ENCODE data around the gene GUCY1B1.

Gene GUCY1B1

GRCh38 chr4:155761047-155761446, 2.2 kb downstream of the GUCY1B1 start:
- Histone ChIP-seq H3K36me3 (ENCODE audit: control insufficient read depth, insufficient read depth, low read length) (no peaks in the 10 kb centered on the region), H3K9me3 (ENCODE audit: control insufficient read depth, insufficient read depth, low read length) (no peaks in the 10 kb centered on the region), H3K4me3 (ENCODE audit: low read length) (no peak overlapping the region), H3K4me1 (ENCODE audit: control insufficient read depth, insufficient read depth, low read length) (no peaks in the 10 kb centered on the region), H3K27me3 (ENCODE audit: control insufficient read depth, insufficient read depth, low read length) (peaks cover 3% of the 10 kb centered on the region; the same call in 1 of the 2 replicates), H3K27ac (ENCODE audit: low read length) (no peak overlapping the region)
- WGBS (ENCODE audit: insufficient coverage, insufficient read length): no CpG with 5 or more reads among the region's 3 CpGs
- no peak for DNase-seq (ENCODE audit: low read depth, low spot score)

DNA sequence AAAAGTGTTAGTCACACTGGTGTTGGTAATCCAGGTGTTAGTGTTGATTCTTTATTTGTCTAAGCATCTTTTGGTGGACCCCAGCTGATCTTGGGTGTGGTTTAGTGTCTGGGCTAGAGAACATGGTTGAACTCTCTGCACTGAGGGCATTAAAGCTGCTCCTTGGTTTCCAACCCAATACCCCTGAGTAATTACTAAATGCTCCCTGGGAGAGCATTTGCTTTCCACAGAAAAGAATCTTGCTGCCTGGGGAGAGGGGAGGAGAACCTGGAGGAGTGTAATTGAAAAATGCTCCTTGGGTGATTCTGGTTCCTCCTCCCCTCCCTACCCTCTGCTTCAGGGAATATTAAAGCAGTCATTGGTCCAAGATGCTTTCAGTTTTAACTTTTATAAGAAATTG, 3.1 kb downstream of the GUCY1B1 start:
- no peak for DNase-seq (ENCODE audit: low read depth, low spot score)
- Histone ChIP-seq H3K36me3 (ENCODE audit: control insufficient read depth, insufficient read depth, low read length) (no peaks in the 10 kb centered on the region), H3K27ac (ENCODE audit: low read length) (no peak overlapping the region), H3K4me1 (ENCODE audit: control insufficient read depth, insufficient read depth, low read length) (no peaks in the 10 kb centered on the region), H3K4me3 (ENCODE audit: low read length) (no peak overlapping the region), H3K27me3 (ENCODE audit: control insufficient read depth, insufficient read depth, low read length) (peaks cover 3% of the 10 kb centered on the region; the same call in 1 of the 2 replicates), H3K9me3 (ENCODE audit: control insufficient read depth, insufficient read depth, low read length) (no peaks in the 10 kb centered on the region)

GRCh38 chr4:155762334-155762733, 3.5 kb downstream of the GUCY1B1 start:
- Histone ChIP-seq H3K36me3 (ENCODE audit: control insufficient read depth, insufficient read depth, low read length) (no peaks in the 10 kb centered on the region), H3K27ac (ENCODE audit: low read length) (no peak overlapping the region), H3K9me3 (ENCODE audit: control insufficient read depth, insufficient read depth, low read length) (no peaks in the 10 kb centered on the region), H3K4me1 (ENCODE audit: control insufficient read depth, insufficient read depth, low read length) (no peaks in the 10 kb centered on the region), H3K27me3 (ENCODE audit: control insufficient read depth, insufficient read depth, low read length) (peaks cover 3% of the 10 kb centered on the region; the same call in 1 of the 2 replicates), H3K4me3 (ENCODE audit: low read length) (no peak overlapping the region)
- no peak for DNase-seq (ENCODE audit: low read depth, low spot score)

DNA sequence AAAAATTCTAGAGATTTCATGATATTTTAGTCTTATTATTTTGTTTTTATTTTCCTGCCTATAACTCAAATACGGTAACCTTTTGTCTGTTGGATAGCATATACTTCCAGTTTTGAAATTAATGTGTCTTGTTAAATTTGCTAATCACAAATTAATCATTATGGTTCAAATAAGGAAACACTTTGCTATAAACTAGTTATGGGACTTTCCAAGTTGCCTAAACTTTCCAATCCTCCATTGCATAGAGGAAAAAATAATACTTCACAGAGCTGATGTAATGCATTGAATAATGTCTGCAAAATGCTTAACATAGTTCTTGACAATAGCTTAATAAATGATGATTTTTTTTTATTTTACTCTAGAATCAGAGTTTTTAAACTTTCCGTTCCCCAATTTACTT, 4.7 kb downstream of the GUCY1B1 start:
- Histone ChIP-seq H3K27me3 (ENCODE audit: control insufficient read depth, insufficient read depth, low read length) (peaks cover 3% of the 10 kb centered on the region; the same call in 1 of the 2 replicates), H3K4me1 (ENCODE audit: control insufficient read depth, insufficient read depth, low read length) (no peaks in the 10 kb centered on the region), H3K36me3 (ENCODE audit: control insufficient read depth, insufficient read depth, low read length) (no peaks in the 10 kb centered on the region), H3K9me3 (ENCODE audit: control insufficient read depth, insufficient read depth, low read length) (no peaks in the 10 kb centered on the region), H3K27ac (ENCODE audit: low read length) (no peak overlapping the region), H3K4me3 (ENCODE audit: low read length) (no peak overlapping the region)
- DNase-seq (ENCODE audit: low read depth, low spot score): no peak
- no CpG with 5 or more reads among the region's 2 CpGs for WGBS (ENCODE audit: insufficient coverage, insufficient read length)

DNA sequence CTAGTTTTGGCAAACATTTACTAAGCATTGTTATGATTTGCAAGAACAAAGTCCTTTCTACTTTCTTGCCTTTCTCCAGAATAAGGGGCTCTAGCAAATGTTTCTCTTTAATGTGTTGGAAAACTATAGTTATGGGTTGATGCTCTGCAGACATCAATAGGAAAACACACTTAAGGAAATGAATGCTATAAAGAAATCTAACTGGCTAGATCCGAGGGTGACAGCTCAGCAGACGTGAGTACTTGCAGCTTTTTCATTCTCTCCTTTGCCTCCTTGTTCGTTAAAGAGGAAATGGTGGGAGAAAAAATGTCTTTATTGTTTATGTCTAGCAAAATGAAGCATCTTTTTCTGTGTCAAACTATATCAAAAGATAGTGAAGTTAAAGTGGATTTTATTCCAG, 6.3 kb downstream of the GUCY1B1 start:
- Histone ChIP-seq H3K4me3 (ENCODE audit: low read length) (no peak overlapping the region), H3K27me3 (ENCODE audit: control insufficient read depth, insufficient read depth, low read length) (peaks cover 3% of the 10 kb centered on the region; the same call in 1 of the 2 replicates), H3K36me3 (ENCODE audit: control insufficient read depth, insufficient read depth, low read length) (no peaks in the 10 kb centered on the region), H3K27ac (ENCODE audit: low read length) (no peak overlapping the region), H3K4me1 (ENCODE audit: control insufficient read depth, insufficient read depth, low read length) (no peaks in the 10 kb centered on the region), H3K9me3 (ENCODE audit: control insufficient read depth, insufficient read depth, low read length) (no peaks in the 10 kb centered on the region)
- WGBS (ENCODE audit: insufficient coverage, insufficient read length): no CpG with 5 or more reads among the region's 3 CpGs
- no peak for DNase-seq (ENCODE audit: low read depth, low spot score)

- no peak for DNase-seq (ENCODE audit: low read depth, low spot score)
- Histone ChIP-seq H3K9me3 (ENCODE audit: control insufficient read depth, insufficient read depth, low read length) (no peaks in the 10 kb centered on the region), H3K27me3 (ENCODE audit: control insufficient read depth, insufficient read depth, low read length) (no peaks in the 10 kb centered on the region), H3K4me3 (ENCODE audit: low read length) (no peak overlapping the region), H3K4me1 (ENCODE audit: control insufficient read depth, insufficient read depth, low read length) (no peaks in the 10 kb centered on the region), H3K36me3 (ENCODE audit: control insufficient read depth, insufficient read depth, low read length) (no peaks in the 10 kb centered on the region), H3K27ac (ENCODE audit: low read length) (no peak overlapping the region)
- WGBS (ENCODE audit: insufficient coverage, insufficient read length): no CpG with 5 or more reads among the region's 2 CpGs
These were observed 7.8 kb downstream of the GUCY1B1 start for GRCh38 chr4:155766622-155767021.

DNA sequence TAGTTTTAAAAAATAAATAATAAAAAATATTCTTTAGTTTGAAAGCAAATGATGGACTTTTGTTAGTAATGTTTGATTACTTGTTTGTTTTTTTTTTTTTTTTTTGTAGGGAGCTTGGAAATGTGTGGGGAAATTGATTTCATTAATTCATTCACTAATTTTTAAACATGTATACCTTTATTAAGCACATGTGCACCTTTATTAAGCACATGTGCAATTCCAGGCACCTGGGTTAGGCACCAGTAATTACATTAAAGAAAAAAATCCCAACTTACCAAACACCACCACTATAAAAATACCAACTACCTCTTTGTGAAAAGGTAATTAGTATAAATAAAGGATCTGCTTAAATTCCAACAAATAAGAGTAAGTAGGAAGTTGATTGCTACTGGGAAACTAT, 9.5 kb downstream of the GUCY1B1 start:
- no peaks in the 10 kb centered on the region for H3K4me1 ChIP-seq (ENCODE audit: control insufficient read depth, insufficient read depth, low read length)

GRCh38 chr4:155769090-155769489, 10.3 kb downstream of the GUCY1B1 start:
- no peaks in the 10 kb centered on the region for H3K9me3 ChIP-seq (ENCODE audit: control insufficient read depth, insufficient read depth, low read length)
- no peak overlapping the region for H3K4me3 ChIP-seq (ENCODE audit: low read length)
- WGBS (ENCODE audit: insufficient coverage, insufficient read length): no CpG with 5 or more reads among the region's 2 CpGs
- no peak overlapping the region for H3K27ac ChIP-seq (ENCODE audit: low read length)
- no peaks in the 10 kb centered on the region for H3K27me3 ChIP-seq (ENCODE audit: control insufficient read depth, insufficient read depth, low read length)
- no peaks in the 10 kb centered on the region for H3K36me3 ChIP-seq (ENCODE audit: control insufficient read depth, insufficient read depth, low read length)
- no peaks in the 10 kb centered on the region for H3K4me1 ChIP-seq (ENCODE audit: control insufficient read depth, insufficient read depth, low read length)
- DNase-seq (ENCODE audit: low read depth, low spot score): no peak

More for the DNA sequence above, 9.5 kb downstream of the GUCY1B1 start:
- Histone ChIP-seq H3K36me3 (ENCODE audit: control insufficient read depth, insufficient read depth, low read length) (no peaks in the 10 kb centered on the region), H3K9me3 (ENCODE audit: control insufficient read depth, insufficient read depth, low read length) (no peaks in the 10 kb centered on the region), H3K27me3 (ENCODE audit: control insufficient read depth, insufficient read depth, low read length) (no peaks in the 10 kb centered on the region), H3K27ac (ENCODE audit: low read length) (no peak overlapping the region), H3K4me3 (ENCODE audit: low read length) (no peak overlapping the region)
- DNase-seq (ENCODE audit: low read depth, low spot score): no peak

- DNase-seq (ENCODE audit: low read depth, low spot score): no peak
These were observed 13.8 kb downstream of the GUCY1B1 start for GRCh38 chr4:155772459-155773195.

DNA sequence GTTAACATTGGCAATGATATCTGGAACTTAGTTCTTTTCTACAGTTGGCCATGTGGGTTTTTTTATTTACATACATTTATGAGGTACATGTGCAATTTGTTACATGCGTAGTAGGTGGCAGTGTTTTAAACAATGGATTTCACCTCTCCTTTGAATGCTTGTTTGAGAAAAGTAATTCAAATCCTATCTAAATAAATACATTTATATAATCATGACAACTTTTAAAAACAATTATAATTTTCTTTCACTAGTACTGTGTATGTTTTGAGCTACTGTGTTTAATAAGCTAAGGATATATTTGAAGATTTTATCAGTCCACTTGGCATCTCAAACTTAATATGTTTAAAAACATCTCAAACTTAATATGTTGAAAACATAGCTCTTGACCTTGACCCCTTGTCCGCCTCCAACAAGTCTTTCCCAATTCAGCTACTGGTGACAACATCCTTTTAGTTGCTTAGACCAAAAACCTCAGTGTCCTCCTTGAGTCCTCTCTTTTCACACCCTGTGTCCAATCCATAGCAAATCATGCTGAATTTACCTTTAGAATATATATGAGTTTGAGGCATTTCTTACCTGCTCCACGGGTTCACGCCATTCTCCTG, 14.5 kb downstream of the GUCY1B1 start:
- Histone ChIP-seq H3K9me3 (ENCODE audit: control insufficient read depth, insufficient read depth, low read length) (no peaks in the 10 kb centered on the region), H3K4me3 (ENCODE audit: low read length) (no peak overlapping the region), H3K27ac (ENCODE audit: low read length) (no peak overlapping the region), H3K27me3 (ENCODE audit: control insufficient read depth, insufficient read depth, low read length) (no peaks in the 10 kb centered on the region), H3K4me1 (ENCODE audit: control insufficient read depth, insufficient read depth, low read length) (no peaks in the 10 kb centered on the region), H3K36me3 (ENCODE audit: control insufficient read depth, insufficient read depth, low read length) (no peaks in the 10 kb centered on the region)
- no CpG with 5 or more reads among the region's 4 CpGs for WGBS (ENCODE audit: insufficient coverage, insufficient read length)
- DNase-seq (ENCODE audit: low read depth, low spot score): no peak

More at GRCh38 chr4:155772459-155773195, 13.8 kb downstream of the GUCY1B1 start:
- Histone ChIP-seq H3K4me3 (ENCODE audit: low read length) (no peak overlapping the region), H3K4me1 (ENCODE audit: control insufficient read depth, insufficient read depth, low read length) (no peaks in the 10 kb centered on the region), H3K27me3 (ENCODE audit: control insufficient read depth, insufficient read depth, low read length) (no peaks in the 10 kb centered on the region), H3K27ac (ENCODE audit: low read length) (no peak overlapping the region), H3K36me3 (ENCODE audit: control insufficient read depth, insufficient read depth, low read length) (no peaks in the 10 kb centered on the region), H3K9me3 (ENCODE audit: control insufficient read depth, insufficient read depth, low read length) (no peaks in the 10 kb centered on the region)
- WGBS (ENCODE audit: insufficient coverage, insufficient read length): no CpG with 5 or more reads among the region's 8 CpGs

- WGBS (ENCODE audit: insufficient coverage, insufficient read length): no CpG with 5 or more reads among the region's 4 CpGs
- no peaks in the 10 kb centered on the region for H3K4me1 ChIP-seq (ENCODE audit: control insufficient read depth, insufficient read depth, low read length)
- H3K27ac ChIP-seq (ENCODE audit: low read length): no peak overlapping the region
- no peaks in the 10 kb centered on the region for H3K36me3 ChIP-seq (ENCODE audit: control insufficient read depth, insufficient read depth, low read length)
- H3K4me3 ChIP-seq (ENCODE audit: low read length): no peak overlapping the region
- H3K9me3 ChIP-seq (ENCODE audit: control insufficient read depth, insufficient read depth, low read length): no peaks in the 10 kb centered on the region
- DNase-seq (ENCODE audit: low read depth, low spot score): no peak
- H3K27me3 ChIP-seq (ENCODE audit: control insufficient read depth, insufficient read depth, low read length): no peaks in the 10 kb centered on the region
These were observed 15.2 kb downstream of the GUCY1B1 start for GRCh38 chr4:155774033-155774432.

Measured in iPS DF 6.9 (cell line).